Amygdala (tissue), 56 donors: ENCODE results near the gene FBXO45.
A peak's percentile ranks its signal among the peaks of the same experiment; 100 is the strongest.
"Not testable (repeated sequence)": the region's sequence is repeated elsewhere in the genome, so short reads cannot be mapped to it uniquely, and the experiment has no call there.

Source experiments
- DNase-seq, 56 donors: peaks; one replicate each; lab custom pipeline; 2025; lab: John Stamatoyannopoulos, UW

The FBXO45 gene

GRCh38 chr3:196568246-196569002, at the start of gene FBXO45, which contains the start of gene WDR53:
TSS of gene FBXO45 (plus strand) at chr3:196568660. CDS start at chr3:196568985, 325 bp downstream.
TSS of gene WDR53 (minus strand) at chr3:196568554. CDS start at chr3:196561475, 7,079 bp downstream.
- DNase-seq = peak; percentile 38 to 96 (median 87)

- peak in 7 of 56 donors; percentile 5 to 43 (median 11) for DNase-seq
Measured at GRCh38 chr3:196518966-196519717, 49.3 kb upstream of the FBXO45 start.

- DNase-seq = no peak
Measured at GRCh38 chr3:196519718-196520082, 48.8 kb upstream of the FBXO45 start.

GRCh38 chr3:196521291-196521690, 47.2 kb upstream of the FBXO45 start:
- DNase-seq = not testable (repeated sequence)

- DNase-seq = no peak
Measured at GRCh38 chr3:196523841-196524240, 44.6 kb upstream of the FBXO45 start.

GRCh38 chr3:196524527-196524926, 43.9 kb upstream of the FBXO45 start:
- no peak for DNase-seq

GRCh38 chr3:196525141-196525540, 43.3 kb upstream of the FBXO45 start:
- no peak for DNase-seq

- DNase-seq = peak in 45 of 56 donors; percentile 3 to 83 (median 35)
Measured at GRCh38 chr3:196528639-196529233, 39.7 kb upstream of the FBXO45 start.

- DNase-seq = no peak
Measured at GRCh38 chr3:196531418-196531817, 37.0 kb upstream of the FBXO45 start.

- no peak for DNase-seq
Measured at GRCh38 chr3:196533260-196533681, 35.2 kb upstream of the FBXO45 start.

- DNase-seq = peak in 10 of 56 donors; percentile 1 to 65 (median 6)
Measured at GRCh38 chr3:196537319-196537984, 31.0 kb upstream of the FBXO45 start.

- no peak for DNase-seq
Measured at GRCh38 chr3:196541684-196542445, 26.6 kb upstream of the FBXO45 start.

GRCh38 chr3:196544491-196544992, 23.9 kb upstream of the FBXO45 start:
- no peak for DNase-seq

- DNase-seq = no peak
Measured at GRCh38 chr3:196546537-196546936, 21.9 kb upstream of the FBXO45 start.

- DNase-seq = no peak
Measured at GRCh38 chr3:196547067-196547466, 21.4 kb upstream of the FBXO45 start.

- DNase-seq = not testable (repeated sequence)
Measured at GRCh38 chr3:196549312-196549711, 19.1 kb upstream of the FBXO45 start.

GRCh38 chr3:196550172-196550571, 18.3 kb upstream of the FBXO45 start:
- not testable (repeated sequence) for DNase-seq

GRCh38 chr3:196552253-196552652, 16.2 kb upstream of the FBXO45 start:
- DNase-seq = no peak

GRCh38 chr3:196553551-196553950, 14.9 kb upstream of the FBXO45 start:
- no peak for DNase-seq

GRCh38 chr3:196554205-196554604, 14.3 kb upstream of the FBXO45 start:
- DNase-seq = no peak
